ENCODE results near the gene COQ10A.
A peak's percentile ranks its signal among the peaks of the same experiment; 100 is the strongest.

Gene COQ10A

GRCh38 chr12:56257071-56257470, 9.7 kb upstream of the COQ10A start:
- TF ChIP-seq ZFX (IDR thresholded peaks at IDR 0.05; ENCODE audit: borderline replicate concordance): no peak
- TF ChIP-seq, protein P1, sequence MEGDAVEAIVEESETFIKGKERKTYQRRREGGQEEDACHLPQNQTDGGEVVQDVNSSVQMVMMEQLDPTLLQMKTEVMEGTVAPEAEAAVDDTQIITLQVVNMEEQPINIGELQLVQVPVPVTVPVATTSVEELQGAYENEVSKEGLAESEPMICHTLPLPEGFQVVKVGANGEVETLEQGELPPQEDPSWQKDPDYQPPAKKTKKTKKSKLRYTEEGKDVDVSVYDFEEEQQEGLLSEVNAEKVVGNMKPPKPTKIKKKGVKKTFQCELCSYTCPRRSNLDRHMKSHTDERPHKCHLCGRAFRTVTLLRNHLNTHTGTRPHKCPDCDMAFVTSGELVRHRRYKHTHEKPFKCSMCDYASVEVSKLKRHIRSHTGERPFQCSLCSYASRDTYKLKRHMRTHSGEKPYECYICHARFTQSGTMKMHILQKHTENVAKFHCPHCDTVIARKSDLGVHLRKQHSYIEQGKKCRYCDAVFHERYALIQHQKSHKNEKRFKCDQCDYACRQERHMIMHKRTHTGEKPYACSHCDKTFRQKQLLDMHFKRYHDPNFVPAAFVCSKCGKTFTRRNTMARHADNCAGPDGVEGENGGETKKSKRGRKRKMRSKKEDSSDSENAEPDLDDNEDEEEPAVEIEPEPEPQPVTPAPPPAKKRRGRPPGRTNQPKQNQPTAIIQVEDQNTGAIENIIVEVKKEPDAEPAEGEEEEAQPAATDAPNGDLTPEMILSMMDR (IDR thresholded peaks at IDR 0.05): no peak
- peak overlapping the region; percentile 81 for H3K27ac ChIP-seq

DNA sequence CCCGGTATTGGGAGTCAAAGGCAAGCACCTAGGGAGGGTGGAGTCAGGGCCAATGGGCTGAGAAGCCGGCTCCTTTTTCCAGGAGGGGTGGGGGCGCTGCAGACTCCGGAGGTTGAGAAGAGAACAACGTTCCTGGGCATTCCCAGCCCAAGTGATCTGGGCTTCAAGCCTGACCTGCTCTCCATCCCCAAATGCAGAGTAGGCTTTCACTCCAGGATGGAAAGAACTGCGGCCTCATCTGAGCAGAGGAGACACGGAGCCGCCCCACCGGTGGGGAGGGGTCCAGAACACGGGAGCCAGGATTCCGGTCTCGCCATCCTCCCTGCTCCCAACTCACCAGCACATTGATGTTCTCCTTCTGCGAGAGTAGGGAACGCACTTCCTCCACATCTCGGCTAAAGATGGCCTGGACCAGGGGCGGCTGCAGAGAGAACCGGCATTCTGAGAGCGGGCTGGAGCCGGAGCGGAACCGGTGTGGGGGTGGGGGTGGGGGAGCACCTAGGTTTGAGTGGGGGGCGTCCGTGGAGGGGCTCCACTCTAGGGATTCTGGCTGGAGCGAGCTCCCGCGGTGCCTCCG, 9.2 kb upstream of the COQ10A start:
- TF ChIP-seq, protein P1 (IDR thresholded peaks at IDR 0.05): no peak
- TF ChIP-seq ZFX (IDR thresholded peaks at IDR 0.05; ENCODE audit: borderline replicate concordance): no peak
- H3K27ac ChIP-seq: peak overlapping the region; percentile 81

GRCh38 chr12:56258068-56258819, 8.5 kb upstream of the COQ10A start, which contains the start of gene ANKRD52:
Gene ANKRD52 (minus strand): TSS chr12:56258384. CDS start chr12:56258269, 115 bp downstream.
- TF ChIP-seq, protein P1 (IDR thresholded peaks at IDR 0.05): peak; percentile 99
- TF ChIP-seq ZFX (IDR thresholded peaks at IDR 0.05; ENCODE audit: borderline replicate concordance): 0 out of 2 replicates have a peak, but pooled peaks have one; percentile 59
- H3K27ac ChIP-seq: peak within 1 kb of the TSS; percentile 81

DNA sequence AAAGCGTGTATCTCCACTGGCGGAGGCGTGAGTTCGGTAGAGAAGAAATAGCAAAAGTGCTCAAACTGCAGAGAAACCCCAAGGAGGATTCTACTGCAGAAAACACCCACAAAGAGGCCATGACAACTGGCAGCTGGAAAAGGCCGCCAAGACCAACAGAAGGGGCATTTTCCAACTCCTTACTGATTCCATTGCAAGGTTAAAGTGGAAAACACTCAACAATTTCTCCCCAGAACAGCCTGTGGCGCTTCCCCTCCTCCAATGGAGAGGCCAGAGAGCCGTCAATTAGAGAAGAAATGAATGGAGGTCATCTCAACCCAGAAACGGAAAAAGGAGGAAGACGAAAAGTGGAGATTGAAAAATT, 7.9 kb upstream of the COQ10A start:
- no peak for TF ChIP-seq ZFX (IDR thresholded peaks at IDR 0.05; ENCODE audit: borderline replicate concordance)
- TF ChIP-seq, protein P1 (IDR thresholded peaks at IDR 0.05): no peak
- H3K27ac ChIP-seq: peak overlapping the region; percentile 81

- TF ChIP-seq, protein P1 (IDR thresholded peaks at IDR 0.05): no peak
- no peak for TF ChIP-seq ZFX (IDR thresholded peaks at IDR 0.05; ENCODE audit: borderline replicate concordance)
Measured at GRCh38 chr12:56260380-56260779, 6.4 kb upstream of the COQ10A start.

DNA sequence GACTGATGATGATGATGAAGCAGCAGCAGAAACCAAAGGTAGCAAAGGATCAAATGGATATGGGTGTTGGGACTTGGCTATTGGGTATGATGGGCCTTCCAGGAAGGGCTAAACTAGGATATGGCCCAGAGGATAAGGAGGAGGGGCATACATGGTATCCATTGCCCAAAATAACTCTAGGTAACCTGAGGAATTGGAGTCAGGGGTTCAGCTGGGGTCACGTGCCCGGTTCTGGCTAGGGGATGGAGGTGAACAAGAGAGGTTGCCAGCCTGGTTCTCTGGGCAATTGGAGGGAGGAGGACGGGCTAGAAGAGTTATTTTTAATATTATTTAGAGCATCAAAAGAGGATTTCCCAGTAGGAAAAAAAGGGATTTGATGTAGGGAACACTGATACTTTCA, 5.8 kb upstream of the COQ10A start:
- no peak for TF ChIP-seq ZFX (IDR thresholded peaks at IDR 0.05; ENCODE audit: borderline replicate concordance)
- TF ChIP-seq, protein P1 (IDR thresholded peaks at IDR 0.05): no peak
- H3K27ac ChIP-seq: 0 out of 2 replicates have a peak overlapping the region, but pooled peaks have one; percentile 10

More at GRCh38 chr12:56260380-56260779, 6.4 kb upstream of the COQ10A start:
- no peak overlapping the region for H3K27ac ChIP-seq
